IMR-90 (cell line): ENCODE measurements around the gene CLDN15.

ENCODE experiments used
- MAZ ChIP-seq: IDR thresholded peaks from 2 replicates; pipeline ENCODE4 v1.6.1; 2012; ENCODE audit warnings: low read depth, mild to moderate bottlenecking, low read length, improper control_type of control experiment, moderate library complexity, borderline replicate concordance
- TF ChIP-seq, protein P1 (sequence below): conservative IDR thresholded peaks from 2 replicates; pipeline ENCODE4 v1.5.1; 2012; ENCODE audit warnings: mild to moderate bottlenecking, low read depth, low read length, improper control_type of control experiment

DNA sequence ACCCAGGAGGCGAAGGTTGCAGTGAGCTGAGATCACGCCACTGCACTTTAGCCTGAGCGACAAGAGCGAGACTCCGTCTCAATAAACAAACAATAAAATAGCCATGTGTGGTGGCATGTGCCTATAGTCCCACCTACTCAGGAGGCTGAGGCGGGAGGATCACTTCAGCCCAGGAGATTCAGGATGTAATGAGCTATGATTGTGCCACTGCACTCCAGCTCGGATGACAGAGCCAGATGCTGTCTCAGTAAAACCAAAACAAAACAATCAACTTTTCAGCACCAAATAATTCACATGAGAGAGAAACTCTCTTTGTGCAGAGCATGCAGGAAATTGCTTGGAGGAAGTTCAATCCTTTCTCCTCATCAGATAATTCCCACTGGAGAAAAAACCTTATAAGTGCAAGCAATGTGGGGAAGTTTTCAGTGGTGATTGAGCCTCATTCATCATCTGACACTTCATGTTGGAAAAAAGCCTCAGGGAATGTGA lies 20.7 kb upstream of the CLDN15 start:
- TF ChIP-seq, protein P1, sequence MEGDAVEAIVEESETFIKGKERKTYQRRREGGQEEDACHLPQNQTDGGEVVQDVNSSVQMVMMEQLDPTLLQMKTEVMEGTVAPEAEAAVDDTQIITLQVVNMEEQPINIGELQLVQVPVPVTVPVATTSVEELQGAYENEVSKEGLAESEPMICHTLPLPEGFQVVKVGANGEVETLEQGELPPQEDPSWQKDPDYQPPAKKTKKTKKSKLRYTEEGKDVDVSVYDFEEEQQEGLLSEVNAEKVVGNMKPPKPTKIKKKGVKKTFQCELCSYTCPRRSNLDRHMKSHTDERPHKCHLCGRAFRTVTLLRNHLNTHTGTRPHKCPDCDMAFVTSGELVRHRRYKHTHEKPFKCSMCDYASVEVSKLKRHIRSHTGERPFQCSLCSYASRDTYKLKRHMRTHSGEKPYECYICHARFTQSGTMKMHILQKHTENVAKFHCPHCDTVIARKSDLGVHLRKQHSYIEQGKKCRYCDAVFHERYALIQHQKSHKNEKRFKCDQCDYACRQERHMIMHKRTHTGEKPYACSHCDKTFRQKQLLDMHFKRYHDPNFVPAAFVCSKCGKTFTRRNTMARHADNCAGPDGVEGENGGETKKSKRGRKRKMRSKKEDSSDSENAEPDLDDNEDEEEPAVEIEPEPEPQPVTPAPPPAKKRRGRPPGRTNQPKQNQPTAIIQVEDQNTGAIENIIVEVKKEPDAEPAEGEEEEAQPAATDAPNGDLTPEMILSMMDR = no peak
- TF ChIP-seq MAZ = no peak
